HUES64 (cell line): ENCODE results near the gene HTR5A. TPM values are rescaled to one million over a fixed set of nuclear protein-coding genes. Genes with fewer than 3 reads are reported as not detected.
"Not testable (repeated sequence)": the region's sequence is repeated elsewhere in the genome, so short reads cannot be mapped to it uniquely, and the experiment has no call there.

Experiments used
- H3K27ac ChIP-seq: 2 replicates; pipeline ENCODE4 v1.7.0; 2013; ENCODE audit warnings: low read depth, low read length, inconsistent platforms
- H3K27me3 ChIP-seq: 2 replicates; pipeline ENCODE4 v1.6.1; 2013; ENCODE audit warnings: mild to moderate bottlenecking, low read length; ENCODE audit not compliant: insufficient read depth
- H3K36me3 ChIP-seq: 2 replicates; pipeline ENCODE4 v1.6.1; 2013; ENCODE audit warnings: mild to moderate bottlenecking, low read length; ENCODE audit not compliant: insufficient read depth
- H3K4me1 ChIP-seq: 2 replicates; pipeline ENCODE4 v1.6.1; 2013; ENCODE audit warnings: mild to moderate bottlenecking, low read length, moderate library complexity; ENCODE audit not compliant: insufficient read depth
- H3K4me3 ChIP-seq: 2 replicates; pipeline ENCODE4 v1.5.1; 2013; ENCODE audit warnings: mild to moderate bottlenecking, low read length, moderate library complexity
- H3K9ac ChIP-seq: 2 replicates; pipeline ENCODE4 v1.6.1; 2013; ENCODE audit warnings: mild to moderate bottlenecking, low read depth, low read length
- H3K9me3 ChIP-seq: 2 replicates; pipeline ENCODE4 v1.6.1; 2013; ENCODE audit warnings: low read depth, low read length; ENCODE audit not compliant: insufficient read depth
- WGBS: fragments of 150-250, 120-280 bp; methylation state at CpG from one replicate; pipeline ENCODE4 v1.1.7; 2013; ENCODE audit warnings: missing lambda C conversion rate; 5-methylcytosine and 5-hydroxymethylcytosine counted together
- polyA plus RNA-seq, 2 experiments: library from polyadenylated mRNA; stranded (reverse); fragments of 50-300 nt; gene quantifications; one replicate each; pipeline ENCODE4 v1.2.3, GENCODE V29; 2013

The HTR5A gene
- polyA plus RNA-seq (2013, experiment 1 of 2), result not detected
- polyA plus RNA-seq (2013, experiment 2 of 2), result not detected

DNA sequence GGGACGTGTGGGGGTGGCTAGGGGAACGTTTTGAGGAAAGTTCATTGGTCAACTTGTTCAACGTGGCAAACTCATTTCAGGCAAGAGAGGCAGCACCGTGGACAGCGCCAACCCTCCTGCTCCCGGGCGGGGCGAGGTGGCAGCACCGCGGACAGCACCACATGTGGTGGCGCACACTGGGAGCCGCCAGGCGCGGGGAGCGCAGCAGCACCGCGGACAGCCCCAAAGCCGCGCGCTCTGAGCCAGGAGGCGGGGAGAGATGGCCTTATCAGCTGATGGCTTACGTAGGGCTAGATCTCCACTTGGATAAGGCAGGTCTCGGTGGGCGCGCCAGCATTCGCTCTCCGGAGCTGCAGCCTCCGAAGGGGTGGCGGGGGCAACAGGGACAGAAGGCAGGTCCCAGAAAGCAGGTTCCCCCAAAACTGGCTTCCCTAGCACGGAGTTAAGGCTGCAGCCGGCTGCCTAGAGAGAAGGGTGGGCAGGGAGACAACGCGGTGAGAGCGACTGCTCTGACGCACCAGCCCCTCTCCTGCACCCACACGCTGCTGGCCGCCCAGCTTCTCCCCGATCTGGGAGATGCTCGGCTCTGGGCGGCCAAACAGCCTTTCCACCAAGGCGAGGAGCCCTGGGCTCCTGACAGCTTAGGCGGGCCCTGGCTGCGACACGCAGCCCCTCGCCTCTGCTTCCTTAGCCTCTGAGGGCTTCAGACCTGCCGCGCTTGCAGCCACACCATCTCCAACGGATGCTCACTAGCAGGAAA lies at the start of gene HTR5A:
TSS of gene HTR5A (plus strand) at position 333 of the 760 bp plus-strand sequence. CDS start 576 bp downstream, outside the sequence.
- 6% methylated on average over 48 of the region's 48 CpGs for whole genome bisulfite sequencing
- Histone ChIP-seq H3K4me3 (peak within 1 kb of the TSS; percentile 55), H3K27ac (no peak within 1 kb of the TSS), H3K36me3 (no peaks in the 10 kb centered on the region), H3K9me3 (no peaks in the 10 kb centered on the region), H3K4me1 (no peaks in the 10 kb centered on the region), H3K27me3 (peaks cover 39% of the 10 kb centered on the region), H3K9ac (no peak within 1 kb of the TSS)

DNA sequence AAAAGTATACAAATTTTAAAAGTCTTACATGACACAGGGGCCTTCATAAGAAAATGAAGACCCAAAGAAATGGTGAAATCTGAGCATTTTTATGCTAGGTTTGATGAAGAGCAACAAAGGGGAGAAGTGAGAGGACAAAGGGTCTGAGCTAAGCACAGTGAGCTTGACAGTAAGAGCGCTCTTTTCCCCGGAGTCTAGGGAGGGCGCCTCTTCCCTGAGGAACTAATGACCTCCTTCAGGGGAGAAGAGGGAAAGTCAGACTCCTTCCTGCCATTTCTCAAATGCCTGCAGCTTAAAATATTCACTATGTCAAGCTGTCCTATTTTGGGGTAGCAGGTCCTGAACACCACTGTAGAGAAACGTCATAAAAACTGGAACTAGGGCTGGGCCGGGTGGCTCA lies 49.1 kb upstream of the HTR5A start:
- WGBS, result 82% methylated on average over 5 of the region's 5 CpGs
- Histone ChIP-seq H3K4me1 (no peaks in the 10 kb centered on the region; the same call in 1 of the 2 replicates), H3K4me3 (no peak overlapping the region), H3K27ac (no peak overlapping the region), H3K9ac (no peak overlapping the region), H3K36me3 (no peaks in the 10 kb centered on the region), H3K27me3 (no peaks in the 10 kb centered on the region), H3K9me3 (no peaks in the 10 kb centered on the region)

DNA sequence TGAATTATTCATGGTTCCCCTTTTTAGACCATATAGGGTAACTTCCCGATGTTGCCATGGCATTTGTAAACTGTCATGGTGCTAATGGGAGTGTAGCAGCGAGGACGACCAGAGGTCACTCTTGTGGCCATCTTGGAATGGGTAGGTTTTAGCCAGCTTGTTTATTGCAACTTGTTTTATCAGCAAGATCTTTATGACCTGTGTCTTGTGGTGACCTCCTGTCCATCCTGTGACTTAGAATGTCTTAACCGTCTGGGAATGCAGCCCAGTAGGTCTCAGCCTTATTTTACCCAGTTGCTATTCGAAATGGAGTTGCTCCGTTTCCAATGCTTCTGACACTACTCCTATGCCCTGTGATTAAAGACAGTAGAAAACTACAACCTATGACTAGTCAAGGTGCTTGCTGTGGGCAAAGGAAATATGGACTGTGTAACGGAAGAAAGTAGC lies 48.4 kb upstream of the HTR5A start:
- H3K27ac ChIP-seq, result no peak overlapping the region
- H3K36me3 ChIP-seq, result no peaks in the 10 kb centered on the region
- WGBS, result 93% methylated on average over 7 of the region's 7 CpGs
- H3K4me3 ChIP-seq, result no peak overlapping the region
- H3K9me3 ChIP-seq, result no peaks in the 10 kb centered on the region
- no peaks in the 10 kb centered on the region for H3K27me3 ChIP-seq
- no peaks in the 10 kb centered on the region; the same call in 1 of the 2 replicates for H3K4me1 ChIP-seq
- no peak overlapping the region for H3K9ac ChIP-seq

DNA sequence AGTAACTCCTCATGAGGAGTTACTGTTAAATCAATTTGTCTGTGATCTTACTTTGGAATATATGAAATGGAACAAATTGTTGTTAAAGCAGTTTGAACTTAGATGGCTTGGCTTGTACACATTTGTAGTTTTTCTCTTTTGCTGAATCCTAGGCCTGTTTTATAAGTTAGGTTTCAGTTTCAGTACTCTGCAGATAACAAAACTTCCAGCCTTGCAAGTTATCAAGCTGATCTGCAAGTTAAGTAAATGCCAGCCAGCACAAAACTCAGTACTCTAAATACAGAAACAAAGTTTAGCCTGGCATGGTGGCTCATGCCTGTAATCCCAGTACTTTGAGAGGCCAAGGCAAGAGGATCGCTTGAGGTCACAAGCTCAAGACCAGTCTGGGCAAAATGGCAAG lies 42.2 kb upstream of the HTR5A start:
- 100% methylated on average over 1 of the region's 1 CpG for WGBS
- Histone ChIP-seq H3K27me3 (no peaks in the 10 kb centered on the region), H3K27ac (peak overlapping the region; percentile 42; the same call in 1 of the 2 replicates)

GRCh38 chr7:155032978-155033377 lies 37.1 kb upstream of the HTR5A start:
- no peaks in the 10 kb centered on the region for H3K36me3 ChIP-seq
- H3K27me3 ChIP-seq, result no peaks in the 10 kb centered on the region
- no peak overlapping the region for H3K4me3 ChIP-seq
- no peaks in the 10 kb centered on the region; the same call in 1 of the 2 replicates for H3K9me3 ChIP-seq
- no peak overlapping the region for H3K27ac ChIP-seq
- WGBS, result 89% methylated on average over 6 of the region's 6 CpGs
- no peak overlapping the region for H3K9ac ChIP-seq
- peaks cover 1% of the 10 kb centered on the region; the same call in 1 of the 2 replicates for H3K4me1 ChIP-seq

More for the DNA sequence above, 42.2 kb upstream of the HTR5A start:
- Histone ChIP-seq H3K36me3 (no peaks in the 10 kb centered on the region), H3K9me3 (no peaks in the 10 kb centered on the region; the same call in 1 of the 2 replicates), H3K4me1 (peaks cover 6% of the 10 kb centered on the region; the same call in 1 of the 2 replicates), H3K4me3 (no peak overlapping the region), H3K9ac (no peak overlapping the region)

DNA sequence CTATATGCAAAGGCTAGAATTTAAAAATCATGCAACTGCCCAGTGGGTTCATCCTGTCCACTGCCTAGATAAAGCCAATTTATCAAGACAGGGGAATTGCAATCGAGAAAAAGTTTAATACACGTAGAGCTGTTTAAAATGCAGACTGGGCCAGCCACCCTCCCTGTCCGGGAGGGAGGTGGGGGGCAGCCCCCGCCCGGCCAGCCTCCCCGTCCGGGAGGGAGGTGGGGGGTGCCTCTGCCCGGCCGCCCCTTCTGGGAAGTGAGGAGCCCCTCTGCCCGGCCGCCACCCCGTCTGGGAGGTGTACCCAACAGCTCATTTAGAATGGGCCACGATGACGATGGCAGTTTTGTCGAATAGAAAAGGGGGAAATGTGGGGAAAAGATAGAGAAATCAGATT lies 35.6 kb upstream of the HTR5A start:
- H3K27me3 ChIP-seq, H3K36me3 ChIP-seq, H3K9me3 ChIP-seq, H3K9ac ChIP-seq, H3K27ac ChIP-seq, H3K4me1 ChIP-seq, H3K4me3 ChIP-seq: not testable (repeated sequence)
- WGBS, result 85% methylated on average over 15 of the region's 15 CpGs

GRCh38 chr7:155038335-155038734 lies 31.8 kb upstream of the HTR5A start:
- H3K27me3 ChIP-seq, result no peaks in the 10 kb centered on the region
- no peaks in the 10 kb centered on the region for H3K9me3 ChIP-seq
- H3K9ac ChIP-seq, result no peak overlapping the region
- H3K4me1 ChIP-seq, result no peaks in the 10 kb centered on the region
- H3K27ac ChIP-seq, result no peak overlapping the region
- 97% methylated on average over 4 of the region's 4 CpGs for WGBS
- no peak overlapping the region for H3K4me3 ChIP-seq
- no peaks in the 10 kb centered on the region for H3K36me3 ChIP-seq

DNA sequence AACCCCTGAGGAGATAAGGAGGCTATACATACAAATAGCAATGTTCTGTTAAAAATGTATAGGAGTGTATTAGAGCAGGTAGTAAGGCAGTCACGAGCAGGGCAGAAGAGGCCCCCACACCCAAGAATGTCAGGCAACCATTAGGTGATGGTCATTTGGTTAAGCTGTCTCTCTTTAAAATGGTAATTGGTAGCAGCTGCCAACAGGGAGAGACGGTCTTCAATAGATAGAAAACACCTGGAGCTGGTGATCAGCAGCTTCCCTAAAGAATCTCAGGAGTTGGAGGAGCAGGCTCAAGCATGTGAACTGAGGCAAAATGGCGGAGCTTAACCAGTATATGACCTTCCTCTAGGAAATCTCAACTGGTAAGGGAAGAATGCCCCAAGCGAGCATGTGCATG lies 26.4 kb upstream of the HTR5A start:
- H3K36me3 ChIP-seq, result no peaks in the 10 kb centered on the region
- H3K27me3 ChIP-seq, result no peaks in the 10 kb centered on the region
- no peaks in the 10 kb centered on the region for H3K4me1 ChIP-seq
- H3K27ac ChIP-seq, result no peak overlapping the region
- no peak overlapping the region for H3K9ac ChIP-seq
- H3K4me3 ChIP-seq, result no peak overlapping the region
- WGBS, result 76% methylated on average over 4 of the region's 4 CpGs
- no peaks in the 10 kb centered on the region for H3K9me3 ChIP-seq

- H3K4me1 ChIP-seq, result no peaks in the 10 kb centered on the region
- H3K27me3 ChIP-seq, result no peaks in the 10 kb centered on the region
- no peak overlapping the region for H3K9ac ChIP-seq
- no peaks in the 10 kb centered on the region for H3K9me3 ChIP-seq
- no peak overlapping the region for H3K27ac ChIP-seq
- WGBS, result 97% methylated on average over 2 of the region's 4 CpGs
- no peaks in the 10 kb centered on the region for H3K36me3 ChIP-seq
- no peak overlapping the region for H3K4me3 ChIP-seq
Observed at GRCh38 chr7:155048006-155048405, 22.1 kb upstream of the HTR5A start.

GRCh38 chr7:155051355-155051754 lies 18.8 kb upstream of the HTR5A start:
- no peaks in the 10 kb centered on the region for H3K36me3 ChIP-seq
- no peak overlapping the region for H3K4me3 ChIP-seq
- no peaks in the 10 kb centered on the region for H3K9me3 ChIP-seq
- H3K9ac ChIP-seq, result no peak overlapping the region
- no peaks in the 10 kb centered on the region for H3K27me3 ChIP-seq
- no peak overlapping the region for H3K27ac ChIP-seq
- no peaks in the 10 kb centered on the region for H3K4me1 ChIP-seq
- 92% methylated on average over 4 of the region's 4 CpGs for WGBS

- 86% methylated on average over 12 of the region's 12 CpGs for WGBS
- Histone ChIP-seq H3K36me3 (no peaks in the 10 kb centered on the region), H3K9me3 (no peaks in the 10 kb centered on the region), H3K27me3 (no peaks in the 10 kb centered on the region), H3K27ac (no peak overlapping the region), H3K4me1 (no peaks in the 10 kb centered on the region), H3K4me3 (no peak overlapping the region), H3K9ac (no peak overlapping the region)
Observed at GRCh38 chr7:155053002-155053401, 17.1 kb upstream of the HTR5A start.
